ENCODE data around the gene SLC9A9.

SLC9A9 gene

GRCh38 chr3:143644370-143645089 is 203.7 kb downstream of the SLC9A9 start:
- H3K4me3 ChIP-seq: no peak overlapping the region
- H3K27ac ChIP-seq: no peak overlapping the region
- TF ChIP-seq CTCF (IDR thresholded peaks at IDR 0.05): peak; percentile 40
- DNase-seq (ENCODE audit: low spot score): no peak

- Histone ChIP-seq H3K4me3 (no peak overlapping the region), H3K27ac (no peak overlapping the region)
- no peak for TF ChIP-seq CTCF (IDR thresholded peaks at IDR 0.05)
- DNase-seq (ENCODE audit: low spot score): no peak
These were observed 204.4 kb downstream of the SLC9A9 start for GRCh38 chr3:143643905-143644304.

- DNase-seq (ENCODE audit: low spot score): no peak
- Histone ChIP-seq H3K4me3 (no peak overlapping the region), H3K27ac (no peak overlapping the region)
- no peak for TF ChIP-seq CTCF (IDR thresholded peaks at IDR 0.05)
These were observed 207.5 kb downstream of the SLC9A9 start for GRCh38 chr3:143640774-143641173.

GRCh38 chr3:143637133-143637532 is 211.1 kb downstream of the SLC9A9 start:
- H3K27ac ChIP-seq: no peak overlapping the region
- DNase-seq (ENCODE audit: low spot score): no peak
- no peak overlapping the region for H3K4me3 ChIP-seq
- no peak for TF ChIP-seq CTCF (IDR thresholded peaks at IDR 0.05)

GRCh38 chr3:143634991-143635390 is 213.3 kb downstream of the SLC9A9 start:
- DNase-seq (ENCODE audit: low spot score): no peak
- TF ChIP-seq CTCF (IDR thresholded peaks at IDR 0.05): no peak
- H3K4me3 ChIP-seq: no peak overlapping the region
- H3K27ac ChIP-seq: no peak overlapping the region

GRCh38 chr3:143634427-143634826 is 213.8 kb downstream of the SLC9A9 start:
- no peak for TF ChIP-seq CTCF (IDR thresholded peaks at IDR 0.05)
- H3K27ac ChIP-seq: no peak overlapping the region
- no peak overlapping the region for H3K4me3 ChIP-seq
- DNase-seq (ENCODE audit: low spot score): no peak

GRCh38 chr3:143633816-143634215 is 214.5 kb downstream of the SLC9A9 start:
- no peak overlapping the region for H3K4me3 ChIP-seq
- TF ChIP-seq CTCF (IDR thresholded peaks at IDR 0.05): no peak
- H3K27ac ChIP-seq: no peak overlapping the region
- DNase-seq (ENCODE audit: low spot score): no peak

Data from coronary artery (tissue), 2 donors.